IPS DF 4.7 (cell line): ENCODE data around the gene INTS3.

Experiments used
- DNase-seq: peaks from one replicate; pipeline ENCODE4 v3.0.0-alpha.2; 2013; ENCODE audit warnings: low spot score; ENCODE audit errors: extremely low read depth

INTS3 gene

GRCh38 chr1:153794624-153795329, 66.9 kb downstream of the INTS3 start:
- DNase-seq = no peak

- no peak for DNase-seq
Observed at GRCh38 chr1:153795330-153795837, 67.5 kb downstream of the INTS3 start.

- no peak for DNase-seq
Observed at GRCh38 chr1:153795934-153796785, 68.3 kb downstream of the INTS3 start.

- no peak for DNase-seq
Observed at GRCh38 chr1:153796786-153797659, 69.2 kb downstream of the INTS3 start.

- DNase-seq = no peak
Observed at GRCh38 chr1:153798468-153798780, 70.6 kb downstream of the INTS3 start.

- no peak for DNase-seq
Observed at GRCh38 chr1:153799016-153799415, 71.2 kb downstream of the INTS3 start.

GRCh38 chr1:153799566-153800465, 72.0 kb downstream of the INTS3 start:
- no peak for DNase-seq

GRCh38 chr1:153800516-153800915, 72.7 kb downstream of the INTS3 start:
- no peak for DNase-seq

- no peak for DNase-seq
Observed at GRCh38 chr1:153801028-153801625, 73.3 kb downstream of the INTS3 start.

- no peak for DNase-seq
Observed at GRCh38 chr1:153801786-153802697, 74.2 kb downstream of the INTS3 start.

- DNase-seq = no peak
Observed at GRCh38 chr1:153803470-153804056, 75.7 kb downstream of the INTS3 start.

- DNase-seq = no peak
Observed at GRCh38 chr1:153804112-153804511, 76.3 kb downstream of the INTS3 start.

GRCh38 chr1:153805042-153805745, 77.3 kb downstream of the INTS3 start:
- no peak for DNase-seq

GRCh38 chr1:153805886-153806719, 78.3 kb downstream of the INTS3 start:
- DNase-seq = no peak

GRCh38 chr1:153816283-153816889, 88.5 kb downstream of the INTS3 start:
- DNase-seq = no peak

- DNase-seq = no peak
Observed at GRCh38 chr1:153818876-153819275, 91.0 kb downstream of the INTS3 start.
